ENCODE results near the gene LCNL1.

Gene LCNL1

GRCh38 chr9:137013571-137013940 lies 30.8 kb downstream of the LCNL1 start:
- no peak for DNase-seq

GRCh38 chr9:137014166-137014565 lies 31.4 kb downstream of the LCNL1 start:
- no peak for DNase-seq

GRCh38 chr9:137014776-137015539 lies 32.2 kb downstream of the LCNL1 start:
- DNase-seq: no peak

- DNase-seq: no peak
Measured at GRCh38 chr9:137015540-137015930, 32.7 kb downstream of the LCNL1 start.

GRCh38 chr9:137015976-137016375 lies 33.2 kb downstream of the LCNL1 start:
- DNase-seq: no peak

- no peak for DNase-seq
Measured at GRCh38 chr9:137016436-137016835, 33.6 kb downstream of the LCNL1 start.

- no peak for DNase-seq
Measured at GRCh38 chr9:137017071-137017470, 34.3 kb downstream of the LCNL1 start.

GRCh38 chr9:137017791-137018497 lies 35.2 kb downstream of the LCNL1 start:
- DNase-seq: no peak

GRCh38 chr9:137018761-137019559 lies 36.2 kb downstream of the LCNL1 start:
- DNase-seq: no peak

- DNase-seq: no peak
Measured at GRCh38 chr9:137019891-137020683, 37.3 kb downstream of the LCNL1 start.

- DNase-seq: no peak
Measured at GRCh38 chr9:137020771-137021567, 38.2 kb downstream of the LCNL1 start.

GRCh38 chr9:137021568-137021978 lies 38.8 kb downstream of the LCNL1 start:
- no peak for DNase-seq

GRCh38 chr9:137021979-137022661 lies 39.3 kb downstream of the LCNL1 start:
- DNase-seq: peak; percentile 87

- no peak for DNase-seq
Measured at GRCh38 chr9:137022662-137023008, 39.8 kb downstream of the LCNL1 start.

- DNase-seq: no peak
Measured at GRCh38 chr9:137023157-137023556, 40.4 kb downstream of the LCNL1 start.

- no peak for DNase-seq
Measured at GRCh38 chr9:137023583-137023991, 40.8 kb downstream of the LCNL1 start.

GRCh38 chr9:137025517-137025966 lies 42.7 kb downstream of the LCNL1 start:
- peak; percentile 97 for DNase-seq

GRCh38 chr9:137026384-137026783 lies 43.6 kb downstream of the LCNL1 start:
- DNase-seq: no peak

GRCh38 chr9:137026828-137027227 lies 44.0 kb downstream of the LCNL1 start:
- no peak for DNase-seq

GRCh38 chr9:137027369-137028262 lies 44.8 kb downstream of the LCNL1 start, which contains the start of gene ABCA2:
Gene ABCA2, minus strand, starts transcription at chr9:137028237. Its CDS starts 97 bp downstream, at chr9:137028140.
- DNase-seq: peak; percentile 79
